HL-60 (cell line): ENCODE data around the gene COG2.

ENCODE experiments used
- CTCF ChIP-seq: IDR thresholded peaks from one replicate; pipeline ENCODE4 v1.5.1; 2011; ENCODE audit warnings: low read length, control low read depth, inconsistent platforms; ENCODE audit not compliant: insufficient read depth
- GABPA ChIP-seq: IDR thresholded peaks from 2 replicates; pipeline ENCODE4 v1.6.1; 2012; ENCODE audit warnings: low read depth
- POLR2AphosphoS5 ChIP-seq: IDR thresholded peaks from 2 replicates; pipeline ENCODE4 v1.6.1; 2012; ENCODE audit warnings: low read depth
- TF ChIP-seq, protein P1 (sequence below): IDR thresholded peaks from 2 replicates; pipeline ENCODE4 v1.6.1; 2012; ENCODE audit warnings: low read depth; ENCODE audit not compliant: insufficient replicate concordance

DNA sequence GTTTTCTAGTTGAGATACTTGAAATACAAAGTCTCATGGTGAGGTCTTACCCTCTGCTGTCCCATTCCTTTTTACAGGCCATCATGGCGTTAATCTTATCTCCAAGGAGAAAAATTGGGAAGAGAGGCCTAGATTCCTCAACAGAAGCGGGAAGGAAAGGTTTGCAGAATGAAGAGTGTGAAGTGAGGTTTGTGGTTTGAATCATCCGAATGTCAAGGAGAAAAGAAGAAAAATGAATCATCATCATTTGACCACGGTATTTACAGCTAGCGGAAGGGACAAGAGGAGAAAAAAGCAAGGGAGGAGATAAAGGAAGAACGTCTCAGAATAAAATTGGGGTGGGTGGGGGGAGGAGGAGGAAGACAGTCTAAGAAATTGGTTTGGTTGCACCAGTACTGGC, 935 bp upstream of the COG2 start:
- no peak for TF ChIP-seq CTCF
- no peak for TF ChIP-seq POLR2AphosphoS5
- no peak for TF ChIP-seq GABPA
- TF ChIP-seq, protein P1, sequence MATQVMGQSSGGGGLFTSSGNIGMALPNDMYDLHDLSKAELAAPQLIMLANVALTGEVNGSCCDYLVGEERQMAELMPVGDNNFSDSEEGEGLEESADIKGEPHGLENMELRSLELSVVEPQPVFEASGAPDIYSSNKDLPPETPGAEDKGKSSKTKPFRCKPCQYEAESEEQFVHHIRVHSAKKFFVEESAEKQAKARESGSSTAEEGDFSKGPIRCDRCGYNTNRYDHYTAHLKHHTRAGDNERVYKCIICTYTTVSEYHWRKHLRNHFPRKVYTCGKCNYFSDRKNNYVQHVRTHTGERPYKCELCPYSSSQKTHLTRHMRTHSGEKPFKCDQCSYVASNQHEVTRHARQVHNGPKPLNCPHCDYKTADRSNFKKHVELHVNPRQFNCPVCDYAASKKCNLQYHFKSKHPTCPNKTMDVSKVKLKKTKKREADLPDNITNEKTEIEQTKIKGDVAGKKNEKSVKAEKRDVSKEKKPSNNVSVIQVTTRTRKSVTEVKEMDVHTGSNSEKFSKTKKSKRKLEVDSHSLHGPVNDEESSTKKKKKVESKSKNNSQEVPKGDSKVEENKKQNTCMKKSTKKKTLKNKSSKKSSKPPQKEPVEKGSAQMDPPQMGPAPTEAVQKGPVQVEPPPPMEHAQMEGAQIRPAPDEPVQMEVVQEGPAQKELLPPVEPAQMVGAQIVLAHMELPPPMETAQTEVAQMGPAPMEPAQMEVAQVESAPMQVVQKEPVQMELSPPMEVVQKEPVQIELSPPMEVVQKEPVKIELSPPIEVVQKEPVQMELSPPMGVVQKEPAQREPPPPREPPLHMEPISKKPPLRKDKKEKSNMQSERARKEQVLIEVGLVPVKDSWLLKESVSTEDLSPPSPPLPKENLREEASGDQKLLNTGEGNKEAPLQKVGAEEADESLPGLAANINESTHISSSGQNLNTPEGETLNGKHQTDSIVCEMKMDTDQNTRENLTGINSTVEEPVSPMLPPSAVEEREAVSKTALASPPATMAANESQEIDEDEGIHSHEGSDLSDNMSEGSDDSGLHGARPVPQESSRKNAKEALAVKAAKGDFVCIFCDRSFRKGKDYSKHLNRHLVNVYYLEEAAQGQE, result no peak
